Esophagus muscularis mucosa (tissue), 4 donors: ENCODE data around the gene PRKN.

Experiments
- CTCF ChIP-seq, 3 experiments: fragments of 200-600 bp in 2 of 3; fragments of 450-650 bp in 1 of 3; sonication (generic) in 2 of 3; IDR thresholded peaks; one replicate each; pipeline ENCODE4 v1.5.1; 2017 to 2019; ENCODE audit warnings: antibody characterized with exemption in 3 of 3, mild to moderate bottlenecking in 2 of 3, moderate library complexity in 1 of 3
- EP300 ChIP-seq: sonication (generic); formaldehyde crosslinking; IDR thresholded peaks from one replicate; pipeline ENCODE4 v1.6.1; 2017; ENCODE audit warnings: antibody characterized with exemption
- POLR2A ChIP-seq: fragments of 450-650 bp; IDR thresholded peaks from one replicate; pipeline ENCODE4 v1.6.1; 2017; ENCODE audit warnings: antibody characterized with exemption, moderate library complexity, mild to moderate bottlenecking, low read depth

GRCh38 chr6:161906571-161906970 lies 821.0 kb downstream of the PRKN start:
- no peak for TF ChIP-seq CTCF (IDR thresholded peaks at IDR 0.05)
- no peak for TF ChIP-seq POLR2A
- no peak for TF ChIP-seq EP300
